ENCODE data around the gene AXIN1. TPM values are rescaled to one million over a fixed set of nuclear protein-coding genes. Genes with fewer than 3 reads are reported as not detected.

AXIN1 gene
- total RNA-seq, 1 donor: 13.4 TPM

GRCh38 chr16:359067-359763, 6.7 kb upstream of the AXIN1 start:
- no peak overlapping the region for H3K4me3 ChIP-seq (ENCODE audit: low read depth, low read length)
- TF ChIP-seq CTCF (IDR thresholded peaks at IDR 0.05; ENCODE audit: insufficient read depth, low read length): no peak
- DNase-seq (ENCODE audit: low read depth): no peak

GRCh38 chr16:356741-357140, 4.2 kb upstream of the AXIN1 start:
- H3K4me3 ChIP-seq (ENCODE audit: low read depth, low read length): no peak overlapping the region
- DNase-seq (ENCODE audit: low read depth): no peak
- no peak for TF ChIP-seq CTCF (IDR thresholded peaks at IDR 0.05; ENCODE audit: insufficient read depth, low read length)

- no peak overlapping the region for H3K4me3 ChIP-seq (ENCODE audit: low read depth, low read length)
- DNase-seq (ENCODE audit: low read depth): no peak
- no peak for TF ChIP-seq CTCF (IDR thresholded peaks at IDR 0.05; ENCODE audit: insufficient read depth, low read length)
Observed at GRCh38 chr16:354971-355461, 2.5 kb upstream of the AXIN1 start.

- no peak for TF ChIP-seq CTCF (IDR thresholded peaks at IDR 0.05; ENCODE audit: insufficient read depth, low read length)
- no peak for DNase-seq (ENCODE audit: low read depth)
- H3K4me3 ChIP-seq (ENCODE audit: low read depth, low read length): no peak overlapping the region
Observed at GRCh38 chr16:354291-354881, 1.9 kb upstream of the AXIN1 start.

- DNase-seq (ENCODE audit: low read depth): no peak
- no peak for TF ChIP-seq CTCF (IDR thresholded peaks at IDR 0.05; ENCODE audit: insufficient read depth, low read length)
- peak overlapping the region; percentile 44 for H3K4me3 ChIP-seq (ENCODE audit: low read depth, low read length)
Observed at GRCh38 chr16:353404-354290, 1.1 kb upstream of the AXIN1 start.

GRCh38 chr16:351804-352520, 561 bp downstream of the AXIN1 start:
- peak; percentile 18 for DNase-seq (ENCODE audit: low read depth)
- no peak for TF ChIP-seq CTCF (IDR thresholded peaks at IDR 0.05; ENCODE audit: insufficient read depth, low read length)
- peak overlapping the region; percentile 77 for H3K4me3 ChIP-seq (ENCODE audit: low read depth, low read length)
